Dedifferentiated amniotic fluid mesenchymal stem cell (primary cell): ENCODE data around the gene SENP1.

ENCODE experiments used
- DNase-seq: peaks from one replicate; pipeline ENCODE4 v3.0.0-alpha.2; 2016; ENCODE audit errors: extremely low spot score

Gene SENP1

GRCh38 chr12:48067250-48067938, 38.5 kb downstream of the SENP1 start:
- no peak for DNase-seq

GRCh38 chr12:48065041-48065440, 40.8 kb downstream of the SENP1 start:
- no peak for DNase-seq

GRCh38 chr12:48063530-48063929, 42.3 kb downstream of the SENP1 start:
- DNase-seq, result no peak

GRCh38 chr12:48061938-48062719, 43.8 kb downstream of the SENP1 start:
- no peak for DNase-seq

- no peak for DNase-seq
Measured at GRCh38 chr12:48060474-48060873, 45.4 kb downstream of the SENP1 start.

- no peak for DNase-seq
Measured at GRCh38 chr12:48058771-48059170, 47.1 kb downstream of the SENP1 start.

GRCh38 chr12:48054955-48055821, 50.7 kb downstream of the SENP1 start:
- no peak for DNase-seq

- no peak for DNase-seq
Measured at GRCh38 chr12:48053883-48054282, 52.0 kb downstream of the SENP1 start.

GRCh38 chr12:48053122-48053521, 52.8 kb downstream of the SENP1 start:
- DNase-seq, result no peak

- no peak for DNase-seq
Measured at GRCh38 chr12:48051681-48052080, 54.2 kb downstream of the SENP1 start.

GRCh38 chr12:48050174-48050573, 55.7 kb downstream of the SENP1 start:
- no peak for DNase-seq

GRCh38 chr12:48045965-48046518, 59.8 kb downstream of the SENP1 start:
- DNase-seq, result no peak

- no peak for DNase-seq
Measured at GRCh38 chr12:48045061-48045846, 60.6 kb downstream of the SENP1 start.

GRCh38 chr12:48044396-48044795, 61.5 kb downstream of the SENP1 start:
- DNase-seq, result no peak

- DNase-seq, result no peak
Measured at GRCh38 chr12:48043771-48044170, 62.1 kb downstream of the SENP1 start.

GRCh38 chr12:48041591-48042423, 64.1 kb downstream of the SENP1 start:
- no peak for DNase-seq

- DNase-seq, result no peak
Measured at GRCh38 chr12:48040354-48040753, 65.5 kb downstream of the SENP1 start.

- no peak for DNase-seq
Measured at GRCh38 chr12:48039151-48039550, 66.7 kb downstream of the SENP1 start.

- DNase-seq, result no peak
Measured at GRCh38 chr12:48038085-48038484, 67.8 kb downstream of the SENP1 start.

GRCh38 chr12:48037267-48037915, 68.5 kb downstream of the SENP1 start:
- no peak for DNase-seq
